Uterus (tissue), 2 donors: ENCODE results near the gene TANGO6.

Source experiments
- CTCF ChIP-seq, 4 experiments: fragments of 200-600 bp in 2 of 4; fragments of 450-650 bp in 2 of 4; sonication (generic) in 2 of 4; IDR thresholded peaks; one replicate each; pipeline ENCODE4 v1.5.1; 2016 to 2019; ENCODE audit warnings: antibody characterized with exemption in 4 of 4, mild to moderate bottlenecking in 2 of 4, moderate library complexity in 1 of 4
- POLR2A ChIP-seq, 2 donors: fragments of 450-650 bp; IDR thresholded peaks; one replicate each; pipeline ENCODE4 v1.6.1; 2016; ENCODE audit warnings: antibody characterized with exemption in 2 of 2, mild to moderate bottlenecking in 1 of 2, moderate library complexity in 1 of 2

- TF ChIP-seq POLR2A (IDR thresholded peaks at IDR 0.05) (no peak), CTCF (IDR thresholded peaks at IDR 0.05) (no peak)
These were observed 32.5 kb downstream of the TANGO6 start for GRCh38 chr16:68875871-68876270.
